Effector memory CD8-positive, alpha-beta T cell (primary cell): ENCODE results near the gene OR11H1.
"Not testable (repeated sequence)": the region's sequence is repeated elsewhere in the genome, so short reads cannot be mapped to it uniquely, and the experiment has no call there.

Source experiments
- ATAC-seq: fragments of 150-1000 bp; cut with Tn5 transposase; replicated peaks from 2 replicates; pipeline ENCODE4 v1.10.0; 2021; ENCODE audit warnings: mild to moderate bottlenecking, moderate library complexity
- DNase-seq, 3 experiments: peaks; one replicate each; pipeline ENCODE4 v3.0.0; 2021
- H3K27ac Mint-ChIP-seq, 2 donors: one replicate each; pipeline ENCODE4 v1.8.0; 2022; ENCODE audit warnings: mild to moderate bottlenecking in 2 of 2, mixed read lengths in 2 of 2, moderate library complexity in 2 of 2
- H3K27me3 Mint-ChIP-seq, 2 donors: one replicate each; pipeline ENCODE4 v1.8.0; 2022; ENCODE audit warnings: mixed read lengths in 2 of 2
- H3K36me3 Mint-ChIP-seq: one replicate; pipeline ENCODE4 v1.8.0; 2022; ENCODE audit warnings: mild to moderate bottlenecking, moderate library complexity, mixed read lengths; ENCODE audit not compliant: insufficient read depth
- H3K4me1 Mint-ChIP-seq, 2 donors: one replicate each; pipeline ENCODE4 v1.8.0; 2022; ENCODE audit warnings: low read depth in 2 of 2, mixed read lengths in 2 of 2
- H3K4me3 Mint-ChIP-seq, 2 donors: one replicate each; pipeline ENCODE4 v1.8.0; 2022; ENCODE audit warnings: mild to moderate bottlenecking in 2 of 2, mixed read lengths in 2 of 2, moderate library complexity in 2 of 2
- H3K9me3 Mint-ChIP-seq, 2 donors: one replicate each; pipeline ENCODE4 v1.8.0; 2022; ENCODE audit warnings: mixed read lengths in 2 of 2
- total RNA-seq, 9 experiments: gene quantifications; one replicate each; lab custom pipeline; 2026; lab: John Stamatoyannopoulos, UW

The OR11H1 gene, protein sequence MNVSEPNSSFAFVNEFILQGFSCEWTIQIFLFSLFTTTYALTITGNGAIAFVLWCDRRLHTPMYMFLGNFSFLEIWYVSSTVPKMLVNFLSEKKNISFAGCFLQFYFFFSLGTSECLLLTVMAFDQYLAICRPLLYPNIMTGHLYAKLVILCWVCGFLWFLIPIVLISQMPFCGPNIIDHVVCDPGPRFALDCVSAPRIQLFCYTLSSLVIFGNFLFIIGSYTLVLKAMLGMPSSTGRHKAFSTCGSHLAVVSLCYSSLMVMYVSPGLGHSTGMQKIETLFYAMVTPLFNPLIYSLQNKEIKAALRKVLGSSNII
- total RNA-seq = 0 reads per million in 9 experiments

DNA sequence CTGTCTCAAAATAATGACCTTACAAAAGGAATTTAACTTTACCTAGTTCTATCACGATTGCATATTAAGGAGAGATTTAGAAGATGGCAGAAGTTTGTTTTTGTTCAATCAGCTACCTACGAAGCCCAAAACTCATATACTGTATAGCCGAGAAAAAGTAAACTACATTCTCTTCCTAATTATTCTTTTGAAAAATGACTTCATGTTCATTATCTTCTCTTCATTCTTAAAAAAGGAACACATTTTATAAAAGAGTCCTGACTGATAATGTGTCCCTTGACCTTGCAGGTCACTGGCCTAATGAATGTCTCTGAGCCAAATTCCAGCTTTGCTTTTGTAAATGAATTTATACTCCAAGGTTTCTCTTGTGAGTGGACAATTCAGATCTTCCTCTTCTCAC is at the start of gene OR11H1:
TSS of gene OR11H1 (plus strand) at position 301 of the 400 bp plus-strand sequence. CDS start at position 301, 0 bp downstream.
- not testable (repeated sequence) for H3K27me3 Mint-ChIP-seq, DNase-seq

DNA sequence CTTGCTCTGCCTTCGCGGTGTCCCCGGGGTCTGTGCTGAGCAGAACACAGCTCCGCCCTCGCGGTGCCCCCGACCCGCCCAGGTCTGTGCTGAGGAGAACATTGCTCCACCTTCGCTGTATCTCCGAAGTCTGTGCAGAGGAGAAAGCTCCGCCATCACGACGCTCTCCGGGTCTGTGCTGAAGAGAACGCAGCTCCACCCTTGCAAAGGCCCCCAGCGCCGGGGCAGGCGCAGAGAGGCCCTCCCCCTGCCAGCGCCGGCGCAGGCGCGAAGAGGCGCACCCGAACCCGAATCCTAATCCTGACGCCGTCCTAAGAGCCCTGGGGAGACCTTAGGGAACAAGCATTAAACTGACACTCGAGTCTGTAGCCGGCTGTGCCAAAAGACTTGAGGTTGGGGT is 18.0 kb upstream of the OR11H1 start:
- H3K27ac Mint-ChIP-seq, H3K36me3 Mint-ChIP-seq, DNase-seq, H3K4me3 Mint-ChIP-seq, ATAC-seq, H3K4me1 Mint-ChIP-seq, H3K27me3 Mint-ChIP-seq, H3K9me3 Mint-ChIP-seq: not testable (repeated sequence)

More for the DNA sequence above, at the start of gene OR11H1:
- ATAC-seq, H3K27ac Mint-ChIP-seq, H3K4me3 Mint-ChIP-seq, H3K36me3 Mint-ChIP-seq, H3K4me1 Mint-ChIP-seq, H3K9me3 Mint-ChIP-seq: not testable (repeated sequence)

DNA sequence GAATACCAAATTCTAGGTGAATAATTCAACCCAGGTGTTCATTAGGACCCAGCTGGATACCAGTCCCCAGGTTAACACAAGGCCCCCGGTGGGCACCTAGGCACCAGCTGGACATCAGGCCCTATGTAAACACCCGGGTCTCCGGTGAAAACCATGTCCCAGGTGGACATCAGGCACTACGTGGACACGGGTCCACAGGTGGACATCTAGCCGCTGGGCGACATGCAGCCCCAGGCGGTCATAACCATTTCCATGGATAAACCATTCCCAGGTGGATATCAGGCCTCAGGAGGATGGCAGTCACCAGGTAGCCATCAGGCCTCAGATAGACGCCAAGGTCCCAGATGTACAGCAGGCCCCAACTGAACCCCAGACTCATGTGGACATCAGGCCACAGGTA is 12.1 kb upstream of the OR11H1 start:
- ATAC-seq, H3K27ac Mint-ChIP-seq, DNase-seq, H3K4me3 Mint-ChIP-seq, H3K27me3 Mint-ChIP-seq, H3K36me3 Mint-ChIP-seq, H3K9me3 Mint-ChIP-seq, H3K4me1 Mint-ChIP-seq: not testable (repeated sequence)

DNA sequence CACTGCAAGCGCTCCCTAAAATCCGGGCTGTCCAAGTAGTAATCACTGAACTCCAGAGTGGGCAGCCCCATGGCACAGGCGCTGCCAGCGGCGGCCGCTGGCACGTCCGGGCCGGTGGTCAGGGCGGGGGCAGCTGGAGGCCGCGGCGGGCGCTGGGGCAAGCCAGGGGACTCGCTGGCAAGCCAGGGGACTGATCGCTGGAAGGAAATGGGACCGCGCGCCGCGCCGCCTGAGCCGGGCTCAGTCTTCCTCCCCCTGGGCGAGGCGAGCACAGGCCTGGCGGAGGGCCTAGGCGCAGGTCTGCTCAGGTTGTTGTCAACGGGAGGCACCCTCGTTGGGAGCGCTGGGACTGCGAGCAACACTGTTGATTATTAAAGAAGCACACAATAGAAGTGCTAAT is 25.8 kb downstream of the OR11H1 start:
- H3K4me3 Mint-ChIP-seq, H3K9me3 Mint-ChIP-seq, H3K27me3 Mint-ChIP-seq, ATAC-seq, DNase-seq, H3K27ac Mint-ChIP-seq, H3K4me1 Mint-ChIP-seq, H3K36me3 Mint-ChIP-seq: not testable (repeated sequence)

DNA sequence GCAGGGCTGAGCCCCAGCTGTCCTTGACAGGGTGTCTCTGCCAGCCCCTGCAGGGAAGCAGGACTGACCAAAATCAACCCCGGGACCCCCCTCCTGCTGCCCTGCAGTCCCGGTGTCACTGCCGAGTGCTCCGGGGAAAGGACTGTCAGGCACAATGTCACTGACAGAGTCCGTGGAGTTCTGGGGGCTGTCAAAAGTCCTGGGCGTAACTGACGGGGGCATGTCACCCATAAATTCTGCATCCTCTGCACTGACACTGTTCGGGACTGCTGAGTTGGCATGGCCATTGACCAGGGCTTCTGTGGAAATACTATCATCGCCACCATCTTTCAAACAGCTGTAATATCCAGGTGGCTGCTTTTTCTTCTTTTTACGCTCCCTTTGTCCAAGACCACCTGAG is 35.5 kb downstream of the OR11H1 start:
- H3K36me3 Mint-ChIP-seq, H3K4me3 Mint-ChIP-seq, H3K4me1 Mint-ChIP-seq: not testable (repeated sequence)

DNA sequence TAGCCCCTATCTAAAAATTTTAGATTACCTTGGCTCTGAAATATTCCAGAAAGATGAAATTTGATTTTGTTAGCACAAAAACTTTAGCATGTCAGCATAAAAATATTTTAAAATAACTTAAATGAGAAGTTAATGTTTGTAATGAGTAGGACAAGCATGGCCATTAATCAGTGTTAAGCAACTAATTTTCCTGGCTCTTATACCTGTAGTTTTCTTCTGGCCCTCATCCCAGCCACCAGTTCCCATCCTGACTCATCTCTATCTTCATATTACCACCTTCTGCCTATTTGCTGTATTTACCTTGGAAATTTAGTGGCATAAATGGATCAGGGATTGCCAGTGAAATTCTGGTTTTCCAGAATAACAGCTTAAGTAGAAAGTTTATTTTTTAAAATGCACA is 37.1 kb downstream of the OR11H1 start:
- H3K27me3 Mint-ChIP-seq, H3K27ac Mint-ChIP-seq, ATAC-seq, DNase-seq, H3K36me3 Mint-ChIP-seq, H3K9me3 Mint-ChIP-seq, H3K4me3 Mint-ChIP-seq, H3K4me1 Mint-ChIP-seq: not testable (repeated sequence)

More for the DNA sequence above, 35.5 kb downstream of the OR11H1 start:
- H3K27ac Mint-ChIP-seq, DNase-seq, H3K9me3 Mint-ChIP-seq, H3K27me3 Mint-ChIP-seq, ATAC-seq: not testable (repeated sequence)
